Skeletal muscle tissue (tissue), 4 donors: ENCODE results near the gene UGT1A6. TPM values are rescaled to one million over a fixed set of nuclear protein-coding genes. Genes with fewer than 3 reads are reported as not detected.

Experiments
- H3K27ac ChIP-seq: one replicate; pipeline ENCODE4 v1.7.0; 2013; ENCODE audit warnings: mild to moderate bottlenecking, low read depth, low read length, inconsistent platforms
- H3K27me3 ChIP-seq, 3 donors: one replicate each; pipeline ENCODE4 v1.7.0; 2013; ENCODE audit warnings: low read length in 3 of 3; ENCODE audit not compliant: control insufficient read depth in 3 of 3, insufficient read depth in 3 of 3
- H3K36me3 ChIP-seq, 3 donors: one replicate each; pipeline ENCODE4 v1.7.0; 2013; ENCODE audit warnings: low read length in 3 of 3; ENCODE audit not compliant: control insufficient read depth in 3 of 3, insufficient read depth in 3 of 3
- H3K4me1 ChIP-seq, 3 donors: one replicate each; pipeline ENCODE4 v1.7.0; 2013; ENCODE audit warnings: low read length in 3 of 3, mild to moderate bottlenecking in 3 of 3; ENCODE audit not compliant: control insufficient read depth in 3 of 3, insufficient read depth in 3 of 3
- H3K4me3 ChIP-seq, 3 donors: one replicate each; pipeline ENCODE4 v1.7.0; 2013; ENCODE audit warnings: low read length in 3 of 3
- H3K9ac ChIP-seq, 3 donors: one replicate each; pipeline ENCODE4 v1.7.0; 2013; ENCODE audit warnings: low read length in 3 of 3, mild to moderate bottlenecking in 3 of 3, moderate library complexity in 2 of 3, low read depth in 1 of 3
- H3K9me3 ChIP-seq, 3 donors: one replicate each; pipeline ENCODE4 v1.7.0; 2013; ENCODE audit warnings: low read length in 3 of 3; ENCODE audit not compliant: control insufficient read depth in 3 of 3
- total RNA-seq: library from RNA; depleted of rRNA; stranded (reverse); fragments of >200 nt; gene quantifications from one replicate; pipeline ENCODE4 v1.2.3, GENCODE V29; 2014
- donor health status: Osteomylitis.

UGT1A6 gene
- total RNA-seq, 1 donor from 2014 or later = 0.52 TPM

- H3K4me1 ChIP-seq = no peaks in the 10 kb centered on the region
- no peak overlapping the region for H3K27ac ChIP-seq
- H3K4me3 ChIP-seq = no peak overlapping the region
- H3K36me3 ChIP-seq = no peaks in the 10 kb centered on the region
- no peaks in the 10 kb centered on the region for H3K9me3 ChIP-seq
- peaks cover 0 to 4% (median 4%) of the 10 kb centered on the region in 3 donors for H3K27me3 ChIP-seq
- no peak overlapping the region for H3K9ac ChIP-seq
These were observed 103.1 kb downstream of the UGT1A6 start for GRCh38 chr2:233795735-233796171.

- H3K9me3 ChIP-seq = no peaks in the 10 kb centered on the region
- H3K9ac ChIP-seq = no peak overlapping the region
- H3K4me3 ChIP-seq = no peak overlapping the region
- H3K4me1 ChIP-seq = no peaks in the 10 kb centered on the region
- H3K27ac ChIP-seq = no peak overlapping the region
- no peaks in the 10 kb centered on the region for H3K36me3 ChIP-seq
- H3K27me3 ChIP-seq = peaks cover 0 to 4% (median 4%) of the 10 kb centered on the region in 3 donors
These were observed 103.6 kb downstream of the UGT1A6 start for GRCh38 chr2:233796254-233796653.

GRCh38 chr2:233798335-233799086 is 105.8 kb downstream of the UGT1A6 start:
- Histone ChIP-seq H3K9me3 (no peaks in the 10 kb centered on the region), H3K4me3 (no peak overlapping the region), H3K9ac (no peak overlapping the region), H3K27me3 (peaks cover 0 to 9% (median 4%) of the 10 kb centered on the region in 3 donors), H3K4me1 (no peaks in the 10 kb centered on the region), H3K36me3 (no peaks in the 10 kb centered on the region), H3K27ac (no peak overlapping the region)

- Histone ChIP-seq H3K27ac (no peak overlapping the region), H3K27me3 (peaks cover 0 to 9% (median 4%) of the 10 kb centered on the region in 3 donors), H3K4me3 (no peak overlapping the region), H3K4me1 (no peaks in the 10 kb centered on the region), H3K9me3 (no peaks in the 10 kb centered on the region), H3K36me3 (no peaks in the 10 kb centered on the region), H3K9ac (no peak overlapping the region)
These were observed 106.5 kb downstream of the UGT1A6 start for GRCh38 chr2:233799087-233799665.

GRCh38 chr2:233799716-233800115 is 107.0 kb downstream of the UGT1A6 start:
- Histone ChIP-seq H3K9ac (no peak overlapping the region), H3K4me3 (no peak overlapping the region), H3K4me1 (no peaks in the 10 kb centered on the region), H3K9me3 (no peaks in the 10 kb centered on the region), H3K36me3 (no peaks in the 10 kb centered on the region), H3K27ac (no peak overlapping the region), H3K27me3 (peaks cover 0 to 9% (median 8%) of the 10 kb centered on the region in 3 donors)

- Histone ChIP-seq H3K4me3 (no peak overlapping the region), H3K9ac (no peak overlapping the region), H3K27me3 (peaks cover 0 to 9% (median 9%) of the 10 kb centered on the region in 3 donors), H3K36me3 (no peaks in the 10 kb centered on the region), H3K9me3 (no peaks in the 10 kb centered on the region), H3K27ac (no peak overlapping the region), H3K4me1 (no peaks in the 10 kb centered on the region)
These were observed 107.5 kb downstream of the UGT1A6 start for GRCh38 chr2:233800208-233800607.

GRCh38 chr2:233801357-233802131 is 108.9 kb downstream of the UGT1A6 start:
- H3K27ac ChIP-seq = no peak overlapping the region
- no peak overlapping the region for H3K4me3 ChIP-seq
- H3K4me1 ChIP-seq = no peaks in the 10 kb centered on the region
- H3K27me3 ChIP-seq = peaks cover 0 to 9% (median 9%) of the 10 kb centered on the region in 3 donors
- H3K9ac ChIP-seq = no peak overlapping the region
- no peaks in the 10 kb centered on the region for H3K36me3 ChIP-seq
- no peaks in the 10 kb centered on the region for H3K9me3 ChIP-seq

- Histone ChIP-seq H3K4me1 (no peaks in the 10 kb centered on the region), H3K9me3 (no peaks in the 10 kb centered on the region), H3K9ac (no peak overlapping the region), H3K36me3 (no peaks in the 10 kb centered on the region), H3K27me3 (peaks cover 0 to 10% (median 9%) of the 10 kb centered on the region in 3 donors), H3K27ac (no peak overlapping the region), H3K4me3 (no peak overlapping the region)
These were observed 109.6 kb downstream of the UGT1A6 start for GRCh38 chr2:233802132-233802815.

GRCh38 chr2:233803292-233803911 is 110.7 kb downstream of the UGT1A6 start:
- Histone ChIP-seq H3K4me3 (no peak overlapping the region), H3K27me3 (peaks cover 0 to 22% (median 12%) of the 10 kb centered on the region in 3 donors), H3K36me3 (no peaks in the 10 kb centered on the region), H3K9me3 (no peaks in the 10 kb centered on the region), H3K27ac (no peak overlapping the region), H3K9ac (no peak overlapping the region), H3K4me1 (no peaks in the 10 kb centered on the region)
